HUES48 (cell line): Measurements from ENCODE around the gene ALDH2.
A peak's percentile ranks its signal among the peaks of the same experiment; 100 is the strongest.

Source experiments
- H3K27ac ChIP-seq: one replicate; pipeline ENCODE4 v1.7.0; 2013; ENCODE audit warnings: low read depth, low read length, inconsistent platforms
- H3K27me3 ChIP-seq: 2 replicates; pipeline ENCODE4 v1.6.1; 2013; ENCODE audit warnings: mild to moderate bottlenecking, low read length; ENCODE audit not compliant: control insufficient read depth, insufficient read depth
- H3K36me3 ChIP-seq: 2 replicates; pipeline ENCODE4 v1.6.1; 2013; ENCODE audit warnings: low read length; ENCODE audit not compliant: control insufficient read depth, insufficient read depth
- H3K4me1 ChIP-seq: 2 replicates; pipeline ENCODE4 v1.6.1; 2013; ENCODE audit warnings: mild to moderate bottlenecking, low read length; ENCODE audit not compliant: control insufficient read depth, insufficient read depth
- H3K4me3 ChIP-seq: 2 replicates; pipeline ENCODE4 v1.5.1; 2013; ENCODE audit warnings: mild to moderate bottlenecking, low read depth, low read length
- H3K9ac ChIP-seq: 2 replicates; pipeline ENCODE4 v1.6.1; 2013; ENCODE audit warnings: mild to moderate bottlenecking, low read depth, low read length, moderate library complexity
- H3K9me3 ChIP-seq: 2 replicates; pipeline ENCODE4 v1.6.1; 2013; ENCODE audit warnings: low read length; ENCODE audit not compliant: control insufficient read depth, insufficient read depth

ALDH2 gene

GRCh38 chr12:111775205-111776193, 8.8 kb downstream of the ALDH2 start:
- H3K27me3 ChIP-seq: no peaks in the 10 kb centered on the region
- no peak overlapping the region for H3K4me3 ChIP-seq
- 0 out of 2 replicates have a peak, but pooled peaks cover 3% of the 10 kb centered on the region for H3K36me3 ChIP-seq
- no peaks in the 10 kb centered on the region for H3K9me3 ChIP-seq
- peaks cover 3% of the 10 kb centered on the region; the same call in 1 of the 2 replicates for H3K4me1 ChIP-seq
- H3K27ac ChIP-seq: peak overlapping the region; percentile 30
- H3K9ac ChIP-seq: no peak overlapping the region

GRCh38 chr12:111776836-111777344, 10.2 kb downstream of the ALDH2 start:
- H3K27ac ChIP-seq: no peak overlapping the region
- no peak overlapping the region for H3K9ac ChIP-seq
- H3K36me3 ChIP-seq: peaks cover 9% of the 10 kb centered on the region
- H3K4me3 ChIP-seq: no peak overlapping the region
- no peaks in the 10 kb centered on the region for H3K27me3 ChIP-seq
- H3K4me1 ChIP-seq: peaks cover 3% of the 10 kb centered on the region; the same call in 1 of the 2 replicates
- H3K9me3 ChIP-seq: no peaks in the 10 kb centered on the region

DNA sequence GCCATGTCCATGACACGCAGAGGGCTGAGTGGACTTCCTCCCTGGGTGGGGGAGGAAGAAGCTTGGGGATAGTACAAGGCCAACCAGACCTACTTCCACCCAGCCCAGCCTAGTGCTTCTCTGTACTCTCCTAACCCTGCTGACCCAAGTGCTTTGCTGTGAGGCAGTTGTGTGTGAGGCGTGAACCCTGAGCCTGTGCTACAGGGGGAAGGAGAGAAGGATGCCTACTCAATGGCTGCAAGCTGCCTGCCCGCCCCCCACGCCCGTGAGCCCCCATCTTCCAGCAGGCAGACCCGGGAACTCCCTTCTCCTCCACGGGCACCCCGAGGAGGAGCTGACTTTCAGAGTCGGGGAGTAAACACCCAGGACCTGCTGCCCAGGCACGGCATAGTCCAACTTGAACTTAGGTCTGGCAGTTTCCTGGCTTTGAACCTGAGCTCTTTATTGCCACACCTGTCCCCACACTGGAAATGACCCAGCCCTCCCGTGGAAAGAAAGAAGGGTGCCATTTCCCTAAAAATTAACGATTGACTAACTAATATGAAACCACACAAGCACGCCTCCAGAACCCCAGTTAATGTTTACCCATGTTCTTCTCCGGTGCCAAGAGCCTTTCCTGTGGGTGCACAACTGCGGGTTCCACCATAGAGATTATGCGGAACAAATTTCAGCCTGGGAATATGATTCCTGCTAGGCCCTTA, 10.8 kb downstream of the ALDH2 start:
- Histone ChIP-seq H3K27me3 (no peaks in the 10 kb centered on the region), H3K4me1 (peaks cover 3% of the 10 kb centered on the region; the same call in 1 of the 2 replicates), H3K36me3 (peaks cover 10% of the 10 kb centered on the region), H3K9me3 (no peaks in the 10 kb centered on the region), H3K9ac (no peak overlapping the region), H3K4me3 (no peak overlapping the region), H3K27ac (no peak overlapping the region)

- Histone ChIP-seq H3K36me3 (peaks cover 30% of the 10 kb centered on the region), H3K9ac (no peak overlapping the region), H3K9me3 (no peaks in the 10 kb centered on the region), H3K27ac (no peak overlapping the region), H3K4me1 (no peaks in the 10 kb centered on the region; the same call in 1 of the 2 replicates), H3K4me3 (no peak overlapping the region), H3K27me3 (no peaks in the 10 kb centered on the region)
Measured at GRCh38 chr12:111780166-111780565, 13.4 kb downstream of the ALDH2 start.

DNA sequence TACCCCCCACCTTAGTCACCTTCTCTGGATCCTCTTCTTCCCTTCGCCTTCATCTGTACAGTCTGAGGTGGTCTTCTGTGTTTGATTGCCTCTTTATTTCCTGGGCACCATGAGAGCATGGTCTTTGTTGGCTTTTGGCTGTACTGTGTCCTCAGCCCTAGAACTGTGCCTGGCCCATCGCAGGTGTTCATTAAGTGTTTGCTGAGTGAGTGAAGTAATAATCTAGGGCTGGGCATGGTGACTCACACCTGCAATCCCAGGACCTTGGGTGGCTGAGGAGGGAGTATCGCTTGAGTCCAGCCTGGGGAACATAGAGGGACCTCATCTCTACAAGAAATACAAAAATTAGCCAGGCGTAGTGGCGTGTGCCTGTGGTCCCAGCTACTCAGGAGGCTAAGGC, 13.9 kb downstream of the ALDH2 start:
- H3K9ac ChIP-seq: no peak overlapping the region
- H3K4me3 ChIP-seq: no peak overlapping the region
- no peaks in the 10 kb centered on the region for H3K4me1 ChIP-seq
- no peaks in the 10 kb centered on the region for H3K27me3 ChIP-seq
- H3K9me3 ChIP-seq: no peaks in the 10 kb centered on the region
- H3K27ac ChIP-seq: no peak overlapping the region
- peaks cover 34% of the 10 kb centered on the region for H3K36me3 ChIP-seq

DNA sequence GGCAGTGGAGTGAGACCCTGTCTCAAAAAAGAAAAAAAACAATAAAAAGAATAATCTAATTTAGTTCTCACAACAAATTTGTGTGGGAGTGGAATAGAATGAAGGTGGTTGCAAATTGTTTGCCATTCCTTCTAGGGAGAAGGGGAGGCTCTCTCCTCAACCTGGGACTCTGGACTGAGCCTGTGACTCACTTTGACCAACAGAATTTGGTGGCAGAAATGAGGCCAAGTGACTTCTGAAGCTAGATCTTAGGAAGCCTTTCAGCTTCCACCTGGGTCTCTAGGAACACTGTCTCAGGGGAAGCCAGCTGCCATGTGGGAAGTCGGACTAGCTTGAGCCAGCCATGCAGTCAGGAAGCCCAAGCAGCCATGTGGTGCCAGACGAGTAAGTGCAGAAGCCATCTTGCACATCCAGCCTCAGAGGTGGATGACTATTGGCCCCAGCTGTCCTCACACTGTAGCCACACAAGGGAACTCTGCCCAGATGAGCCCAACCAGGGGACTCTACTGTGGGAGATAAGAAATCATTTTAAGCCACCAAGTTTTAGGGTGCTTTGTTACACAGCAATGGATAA, 14.4 kb downstream of the ALDH2 start:
- H3K9ac ChIP-seq: no peak overlapping the region
- no peaks in the 10 kb centered on the region for H3K9me3 ChIP-seq
- H3K27me3 ChIP-seq: no peaks in the 10 kb centered on the region
- peaks cover 37% of the 10 kb centered on the region for H3K36me3 ChIP-seq
- H3K27ac ChIP-seq: no peak overlapping the region
- no peak overlapping the region for H3K4me3 ChIP-seq
- no peaks in the 10 kb centered on the region for H3K4me1 ChIP-seq

DNA sequence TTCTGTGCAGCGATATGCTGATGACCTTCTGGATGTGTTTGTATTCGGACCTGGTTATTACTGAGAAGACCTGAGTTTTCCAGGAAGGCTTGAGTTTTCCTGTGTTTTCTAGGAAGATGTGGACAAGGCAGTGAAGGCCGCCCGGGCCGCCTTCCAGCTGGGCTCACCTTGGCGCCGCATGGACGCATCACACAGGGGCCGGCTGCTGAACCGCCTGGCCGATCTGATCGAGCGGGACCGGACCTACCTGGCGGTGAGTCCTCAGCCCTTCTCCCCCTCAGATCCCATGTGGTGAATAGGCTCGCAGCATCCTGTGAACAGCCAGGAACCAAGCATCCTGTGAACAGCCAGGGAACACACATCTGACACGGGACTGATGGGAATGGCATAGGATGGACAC, 16.3 kb downstream of the ALDH2 start:
- H3K27me3 ChIP-seq: no peaks in the 10 kb centered on the region
- H3K9me3 ChIP-seq: no peaks in the 10 kb centered on the region
- no peak overlapping the region for H3K27ac ChIP-seq
- H3K4me1 ChIP-seq: no peaks in the 10 kb centered on the region
- H3K4me3 ChIP-seq: no peak overlapping the region
- peaks cover 40% of the 10 kb centered on the region for H3K36me3 ChIP-seq
- no peak overlapping the region for H3K9ac ChIP-seq

GRCh38 chr12:111784953-111785352, 18.2 kb downstream of the ALDH2 start:
- H3K36me3 ChIP-seq: peaks cover 45% of the 10 kb centered on the region
- H3K9me3 ChIP-seq: no peaks in the 10 kb centered on the region
- no peak overlapping the region for H3K9ac ChIP-seq
- no peak overlapping the region for H3K4me3 ChIP-seq
- H3K27ac ChIP-seq: no peak overlapping the region
- no peaks in the 10 kb centered on the region for H3K27me3 ChIP-seq
- no peaks in the 10 kb centered on the region for H3K4me1 ChIP-seq

DNA sequence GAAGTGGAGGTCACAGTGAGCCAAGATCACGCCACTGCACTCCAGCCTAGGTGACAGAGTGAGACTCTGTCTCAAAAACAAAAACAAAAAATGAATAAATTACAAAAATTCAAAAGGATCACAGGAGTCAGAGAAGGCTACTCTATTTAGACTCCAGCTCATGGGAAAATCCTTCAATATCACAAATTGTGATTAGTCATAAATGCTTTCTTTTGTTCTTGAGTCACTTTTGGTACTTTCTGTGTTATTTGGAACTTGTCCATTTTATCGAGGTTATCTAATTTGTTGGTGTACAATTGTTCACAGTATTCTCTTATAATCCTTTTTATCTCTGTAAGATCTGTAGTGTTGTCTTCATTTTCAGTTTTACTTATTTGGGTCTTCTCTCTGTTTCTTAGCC, 18.9 kb downstream of the ALDH2 start:
- H3K27me3 ChIP-seq: no peaks in the 10 kb centered on the region
- no peak overlapping the region for H3K4me3 ChIP-seq
- H3K4me1 ChIP-seq: no peaks in the 10 kb centered on the region
- H3K27ac ChIP-seq: no peak overlapping the region
- no peaks in the 10 kb centered on the region for H3K9me3 ChIP-seq
- no peak overlapping the region for H3K9ac ChIP-seq
- H3K36me3 ChIP-seq: peaks cover 52% of the 10 kb centered on the region

GRCh38 chr12:111788178-111788654, 21.5 kb downstream of the ALDH2 start:
- Histone ChIP-seq H3K27ac (no peak overlapping the region), H3K36me3 (peaks cover 65% of the 10 kb centered on the region), H3K9ac (no peak overlapping the region), H3K27me3 (no peaks in the 10 kb centered on the region), H3K9me3 (no peaks in the 10 kb centered on the region), H3K4me1 (no peaks in the 10 kb centered on the region), H3K4me3 (no peak overlapping the region)
